ENCODE measurements around the gene LAS1L. TPM values are rescaled to one million over a fixed set of nuclear protein-coding genes. Genes with fewer than 3 reads are reported as not detected.

Gene LAS1L
- polyA plus RNA-seq, 1 donor from 2014 or later: 40.0 TPM

Other genes starting within 250 kb of the LAS1L start
- 0.12 and 2.3 TPM in 2 replicates for gene MSN, start 132.9 kb upstream of the LAS1L start, polyA plus RNA-seq

Measured in neural cell (in vitro differentiated cells).